AG04450 (cell line): ENCODE measurements around the gene CLRN2. TPM values are rescaled to one million over a fixed set of nuclear protein-coding genes. Genes with fewer than 3 reads are reported as not detected.

ENCODE experiments used
- CTCF ChIA-PET: fragments of 300-600, 350-600 bp; formaldehyde crosslinking; extraction: SDS; loops from one replicate; lab custom pipeline; 2022; ENCODE audit warnings: antibody characterized with exemption, inconsistent platforms; lab: Charles Lee
- POLR2A ChIA-PET: fragments of 350-600 bp; formaldehyde crosslinking; extraction: SDS; loops from one replicate; lab custom pipeline; 2021; ENCODE audit warnings: antibody characterized with exemption, inconsistent platforms; lab: Yijun Ruan, JAX
- DNase-seq: peaks from one replicate; pipeline ENCODE4 v3.0.0-alpha.2; 2011; ENCODE audit warnings: low read depth, low spot score
- H3K27ac ChIP-seq: one replicate; pipeline ENCODE4 v1.5.1; 2012; ENCODE audit warnings: low read depth, low read length, control low read depth
- H3K27me3 ChIP-seq: one replicate; pipeline ENCODE4 v1.6.0; 2012; ENCODE audit warnings: low read length; ENCODE audit not compliant: control insufficient read depth, insufficient read depth
- H3K4me3 ChIP-seq: 2 replicates; pipeline ENCODE4 v1.5.1; 2011; ENCODE audit warnings: mild to moderate bottlenecking, low read depth, low read length, control low read depth
- H3K9me3 ChIP-seq: 2 replicates; pipeline ENCODE4 v1.5.1; 2012; ENCODE audit warnings: low read length; ENCODE audit not compliant: control insufficient read depth, insufficient read depth
- CTCF ChIP-seq: IDR thresholded peaks from 2 replicates; pipeline ENCODE4 v1.5.1; 2011; ENCODE audit warnings: low read depth, low read length, control low read depth, inconsistent platforms
- polyA plus RNA-seq: library from polyadenylated mRNA; depleted of rRNA; stranded (reverse); fragments of >200 nt; gene quantifications from 2 replicates; pipeline ENCODE4 v1.2.3, GENCODE V29; 2011

CLRN2 gene
- polyA plus RNA-seq, 1 experiment = not detected

GRCh38 chr4:17550549-17550948 is 35.6 kb downstream of the CLRN2 start:
- ChIA-PET CTCF (interaction anchor here (1.0 to 4.1 kb wide), 4 partner anchors 23 to 1043 kb away, joined by 3 to 98 read pairs (median 18); partner anchors contain the start of genes DCAF16, MED28 and NCAPG), POLR2A (no interaction called here)
- H3K9me3 ChIP-seq = no peaks in the 10 kb centered on the region
- no peak overlapping the region for H3K4me3 ChIP-seq
- DNase-seq = no peak
- peaks cover 10% of the 10 kb centered on the region for H3K27me3 ChIP-seq
- TF ChIP-seq CTCF = no peak
- no peak overlapping the region for H3K27ac ChIP-seq

GRCh38 chr4:17552427-17552826 is 37.5 kb downstream of the CLRN2 start:
- no peak overlapping the region for H3K27ac ChIP-seq
- no peak for DNase-seq
- ChIA-PET CTCF (interaction anchor here (1.4 kb wide), 1 partner anchor 1041 kb away, joined by 3 read pairs; no protein-coding TSS in a partner anchor), POLR2A (no interaction called here)
- no peaks in the 10 kb centered on the region for H3K9me3 ChIP-seq
- H3K4me3 ChIP-seq = no peak overlapping the region
- peaks cover 10% of the 10 kb centered on the region for H3K27me3 ChIP-seq
- no peak for TF ChIP-seq CTCF

- no peak for TF ChIP-seq CTCF
- peaks cover 10% of the 10 kb centered on the region for H3K27me3 ChIP-seq
- no peaks in the 10 kb centered on the region for H3K9me3 ChIP-seq
- no peak overlapping the region for H3K27ac ChIP-seq
- ChIA-PET CTCF (interaction anchor here (1.2 kb wide), 1 partner anchor 9 kb away, joined by 5 read pairs; no protein-coding TSS in a partner anchor), POLR2A (no interaction called here)
- no peak for DNase-seq
- H3K4me3 ChIP-seq = no peak overlapping the region
These were observed 39.6 kb downstream of the CLRN2 start for GRCh38 chr4:17554568-17554967.

GRCh38 chr4:17556498-17556897 is 41.5 kb downstream of the CLRN2 start:
- H3K27ac ChIP-seq = no peak overlapping the region
- CTCF ChIA-PET = no interaction called here
- no peak for DNase-seq
- peaks cover 10% of the 10 kb centered on the region for H3K27me3 ChIP-seq
- POLR2A ChIA-PET = no interaction called here
- no peak overlapping the region for H3K4me3 ChIP-seq
- H3K9me3 ChIP-seq = no peaks in the 10 kb centered on the region
- TF ChIP-seq CTCF = no peak

DNA sequence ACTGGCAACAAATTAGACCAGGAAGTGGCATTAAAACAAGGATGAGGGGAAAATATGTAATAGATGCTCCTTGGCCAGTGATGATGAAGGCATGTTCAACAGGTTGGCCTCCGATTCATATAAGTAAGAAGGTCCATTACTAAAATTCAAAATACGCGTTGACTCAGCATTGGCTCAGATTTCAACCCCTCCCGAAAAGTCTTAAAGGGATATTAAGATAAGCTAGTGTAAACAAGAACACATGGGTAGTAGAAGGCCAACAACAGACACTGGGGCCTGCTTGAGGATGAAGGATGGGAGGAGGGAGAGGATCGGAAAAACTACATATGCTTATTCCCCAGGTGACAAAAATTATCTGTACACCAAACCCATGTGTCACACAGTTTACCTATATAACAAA is 42.9 kb downstream of the CLRN2 start:
- ChIA-PET POLR2A (no interaction called here), CTCF (interaction anchor here (1.2 to 3.7 kb wide), 2 partner anchors 9 to 78 kb away, joined by 3 to 20 read pairs; no protein-coding TSS in a partner anchor)
- no peak overlapping the region for H3K27ac ChIP-seq
- peaks cover 5% of the 10 kb centered on the region for H3K27me3 ChIP-seq
- H3K4me3 ChIP-seq = no peak overlapping the region
- DNase-seq = no peak
- no peak for TF ChIP-seq CTCF
- H3K9me3 ChIP-seq = no peaks in the 10 kb centered on the region
